GM21390 (cell line): Measurements from ENCODE around the gene WNT9B.

ENCODE experiments used
- ATAC-seq: cut with Tn5 transposase; IDR thresholded peaks from one replicate; pipeline ENCODE4 v1.9.1; 2021; ENCODE audit not compliant: unreplicated experiment

WNT9B gene

DNA sequence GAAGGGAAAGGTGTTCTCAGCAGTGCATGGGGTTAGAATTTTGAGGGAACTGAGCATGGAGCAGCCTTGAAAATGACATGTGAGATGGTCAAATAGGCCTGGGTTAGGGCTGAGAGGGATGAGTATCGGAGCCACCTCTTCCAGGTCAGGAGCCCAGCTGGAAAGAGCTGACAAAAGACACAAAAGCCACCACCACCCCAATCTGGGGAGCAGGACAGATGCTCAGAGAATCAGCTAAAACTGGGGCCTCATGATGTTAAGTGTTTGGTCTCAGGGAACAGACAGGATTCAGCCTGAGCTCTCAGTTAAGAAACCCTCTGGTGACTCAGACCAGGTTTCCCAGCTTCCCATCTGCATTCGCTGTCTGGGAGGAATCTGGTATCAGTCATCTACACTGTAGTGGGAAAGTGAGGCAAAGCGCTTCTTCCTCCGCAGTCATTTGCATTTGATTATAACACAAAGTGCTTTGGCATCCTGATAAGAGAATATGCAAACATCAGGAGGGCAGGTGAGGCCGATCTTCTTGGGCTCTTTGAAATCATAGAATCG, 2.6 kb downstream of the WNT9B start:
- ATAC-seq = no peak

DNA sequence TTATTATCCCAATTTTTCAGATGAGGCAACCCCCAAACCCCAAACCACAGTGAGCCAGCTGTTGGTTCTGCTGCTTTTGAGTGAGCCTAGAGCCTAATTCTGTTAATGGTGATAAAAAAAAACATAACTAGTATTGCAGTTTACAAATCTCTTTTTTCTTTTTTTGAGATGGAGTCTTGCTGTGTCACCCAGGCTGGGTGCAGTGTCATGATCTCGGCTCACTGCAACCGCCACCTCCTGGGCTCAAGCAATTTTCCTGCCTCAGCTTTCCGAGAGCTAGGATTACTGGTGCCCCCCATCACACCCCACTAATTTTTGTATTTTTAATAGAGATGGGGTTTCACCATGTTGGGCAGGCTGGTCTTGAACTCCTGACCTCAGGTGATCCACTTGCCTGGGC, 3.1 kb downstream of the WNT9B start:
- no peak for ATAC-seq

DNA sequence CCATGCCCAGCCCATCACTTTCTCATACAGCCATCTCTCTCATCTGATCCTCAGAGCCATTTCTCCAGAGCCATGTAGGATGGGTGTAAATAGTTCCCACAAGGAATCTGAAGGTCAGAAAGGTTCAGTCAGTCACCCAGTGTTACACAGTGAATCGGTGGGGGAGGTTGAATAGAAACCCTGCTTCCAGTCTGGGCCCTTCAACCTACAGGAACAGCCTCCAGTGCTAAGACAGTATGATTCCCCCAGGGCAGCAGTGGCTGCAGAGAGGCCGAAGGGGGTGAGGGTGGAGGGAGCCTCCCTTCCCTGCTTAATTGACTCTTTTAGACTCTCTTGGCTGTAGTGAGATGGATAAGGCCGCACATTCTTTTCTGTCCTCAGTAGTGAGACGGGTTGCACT, 3.6 kb downstream of the WNT9B start:
- no peak for ATAC-seq

DNA sequence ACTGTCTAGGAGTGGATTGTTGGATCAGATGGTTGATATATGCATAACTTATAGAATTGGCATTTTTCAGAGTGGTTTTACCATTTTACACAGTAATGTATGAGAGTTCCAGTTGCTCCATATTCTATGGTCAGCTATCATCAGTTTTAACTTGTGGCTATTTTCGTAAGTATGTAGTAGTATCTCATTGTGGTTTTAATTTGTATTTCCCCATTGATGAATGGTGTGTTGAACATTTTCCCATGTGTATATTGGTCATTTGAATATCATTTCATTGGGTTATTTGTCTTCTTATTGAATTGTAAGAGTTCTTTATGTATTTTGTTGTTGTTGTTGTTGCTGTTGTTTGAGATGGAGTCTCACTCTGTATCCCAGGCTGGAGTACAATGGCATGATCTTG, 6.2 kb downstream of the WNT9B start:
- ATAC-seq = no peak

DNA sequence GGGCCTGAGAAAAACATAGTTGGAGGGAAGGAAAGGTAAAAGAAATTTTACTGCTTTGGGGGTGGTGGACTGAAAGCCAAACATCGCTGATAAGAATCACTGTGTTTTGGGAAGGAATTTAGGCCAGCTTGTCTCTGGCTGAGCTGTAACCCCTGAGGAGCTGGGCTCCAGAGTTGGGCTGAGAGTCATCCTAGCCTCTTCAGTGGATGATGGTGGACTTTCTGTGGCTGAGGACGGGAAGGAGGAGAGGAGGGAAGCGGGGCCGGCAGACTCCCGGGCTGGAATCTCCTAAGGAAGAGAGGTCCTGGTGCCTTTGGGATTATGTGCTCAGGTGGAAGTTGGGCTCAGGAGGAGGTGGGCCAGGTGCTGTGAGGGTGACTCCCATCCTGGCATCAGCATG, 8.6 kb downstream of the WNT9B start:
- ATAC-seq = no peak

DNA sequence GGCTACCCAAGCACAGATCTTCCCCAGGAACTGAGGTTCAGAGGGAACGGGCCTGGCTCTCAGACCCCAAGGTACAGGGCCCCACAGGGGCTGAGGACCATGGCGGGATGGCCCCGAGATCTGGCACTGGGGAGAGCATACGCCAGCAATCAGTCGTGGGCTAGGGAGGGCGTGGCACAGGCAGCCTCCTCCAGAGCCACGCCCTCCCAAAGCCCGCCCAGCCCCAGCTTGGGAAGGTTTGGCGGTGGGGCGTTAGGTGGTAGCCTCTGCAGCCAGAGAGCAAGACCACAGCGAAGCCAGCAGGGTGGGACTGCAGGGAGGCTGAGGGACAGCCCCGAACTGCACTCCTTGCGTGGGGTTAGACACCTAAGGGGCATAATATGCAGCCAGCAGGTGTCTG, 11.6 kb downstream of the WNT9B start:
- ATAC-seq = no peak

DNA sequence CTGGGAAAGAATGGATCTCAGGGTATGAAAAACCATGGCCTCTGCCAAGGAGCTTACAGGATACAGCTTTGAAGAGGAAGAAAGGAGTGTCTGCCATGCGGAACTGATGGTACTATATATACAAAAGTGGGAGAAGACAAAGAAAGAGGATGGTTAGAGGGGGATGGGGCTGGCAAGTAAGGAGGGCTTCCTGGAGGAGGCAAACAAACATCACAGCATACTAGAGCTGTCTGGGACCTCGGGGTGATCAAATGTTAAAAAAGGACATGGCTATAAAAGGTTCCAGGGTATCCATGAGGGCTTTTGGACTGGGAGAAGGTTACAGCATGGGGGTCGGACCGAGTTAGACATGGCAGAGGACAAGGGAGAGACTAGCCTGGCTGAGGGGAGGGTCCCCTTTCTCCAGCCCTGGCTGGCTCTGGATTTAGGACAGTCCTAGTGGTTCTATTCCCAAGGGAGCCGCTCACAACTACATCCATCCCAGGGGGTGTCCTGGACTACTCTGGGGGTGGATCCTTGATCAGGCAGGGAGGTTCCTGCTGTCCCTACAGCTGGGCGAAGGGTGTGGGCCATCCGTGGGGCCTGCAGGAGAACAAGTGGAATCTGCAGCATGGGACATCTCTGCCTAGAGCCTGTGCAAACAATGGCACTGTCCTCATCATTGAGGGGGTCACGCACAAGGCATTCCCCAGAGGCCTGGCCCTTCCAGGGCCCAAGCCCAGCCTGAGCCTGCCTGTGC, 12.2 kb downstream of the WNT9B start:
- no peak for ATAC-seq

DNA sequence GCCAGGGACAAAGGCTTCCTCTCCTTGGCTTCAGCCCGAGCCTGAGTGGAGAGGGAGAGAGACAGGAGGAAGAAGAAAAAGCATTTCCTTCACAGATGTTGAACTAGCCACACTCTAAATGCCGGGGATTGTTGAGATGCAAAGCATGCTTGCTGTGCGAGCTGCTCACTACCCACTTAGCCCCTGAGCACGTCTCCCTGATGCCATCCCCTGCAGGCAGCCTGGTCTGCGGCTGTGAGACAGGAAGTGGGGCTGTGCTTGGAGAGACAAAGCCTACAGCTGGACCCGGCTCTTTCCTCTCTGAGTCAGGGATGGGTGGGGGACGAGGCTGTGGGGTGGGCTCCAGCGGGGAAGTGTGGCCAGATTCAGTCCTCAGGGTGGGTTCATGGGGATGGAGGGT, 13.7 kb downstream of the WNT9B start:
- ATAC-seq = no peak

DNA sequence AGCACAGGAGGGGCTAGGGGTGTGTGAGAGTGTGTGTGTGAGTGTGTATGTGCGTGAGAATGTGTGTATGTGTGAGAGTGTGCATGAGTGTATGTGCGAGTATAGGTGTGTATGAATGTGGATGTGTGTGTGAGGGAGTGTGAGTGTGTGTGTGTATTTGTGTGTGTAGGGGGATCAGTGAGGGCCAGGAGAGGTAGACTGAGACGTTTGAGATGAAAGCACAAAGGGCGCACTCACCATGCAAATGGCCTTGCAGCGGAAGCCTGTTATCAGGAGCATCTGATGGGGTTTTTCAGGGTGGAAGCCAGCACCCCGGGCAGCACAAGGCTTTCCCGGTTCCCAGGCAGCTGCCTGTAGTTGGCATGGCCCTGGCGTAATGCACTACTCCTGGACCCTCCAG, 14.9 kb downstream of the WNT9B start:
- ATAC-seq = no peak

DNA sequence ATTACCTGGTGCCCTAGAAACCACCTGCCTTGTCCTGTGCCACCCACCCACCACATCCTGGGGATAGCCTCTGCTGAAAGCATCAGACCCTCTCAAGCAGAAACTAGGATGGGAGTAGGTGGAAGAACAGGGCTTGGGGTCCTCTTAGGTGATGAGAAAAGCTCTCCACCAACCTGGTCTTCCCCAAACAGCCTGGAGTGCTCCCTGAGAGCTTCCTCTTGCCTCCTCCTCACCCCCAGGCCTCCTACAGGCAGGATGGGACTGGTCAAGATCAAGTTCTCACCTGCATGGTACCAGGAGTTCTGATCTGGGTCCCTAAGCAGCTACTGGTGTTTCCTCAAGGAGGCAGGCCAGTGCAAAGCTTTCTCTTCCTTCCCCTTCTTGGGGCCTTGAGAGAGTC, 15.4 kb downstream of the WNT9B start:
- ATAC-seq = no peak

DNA sequence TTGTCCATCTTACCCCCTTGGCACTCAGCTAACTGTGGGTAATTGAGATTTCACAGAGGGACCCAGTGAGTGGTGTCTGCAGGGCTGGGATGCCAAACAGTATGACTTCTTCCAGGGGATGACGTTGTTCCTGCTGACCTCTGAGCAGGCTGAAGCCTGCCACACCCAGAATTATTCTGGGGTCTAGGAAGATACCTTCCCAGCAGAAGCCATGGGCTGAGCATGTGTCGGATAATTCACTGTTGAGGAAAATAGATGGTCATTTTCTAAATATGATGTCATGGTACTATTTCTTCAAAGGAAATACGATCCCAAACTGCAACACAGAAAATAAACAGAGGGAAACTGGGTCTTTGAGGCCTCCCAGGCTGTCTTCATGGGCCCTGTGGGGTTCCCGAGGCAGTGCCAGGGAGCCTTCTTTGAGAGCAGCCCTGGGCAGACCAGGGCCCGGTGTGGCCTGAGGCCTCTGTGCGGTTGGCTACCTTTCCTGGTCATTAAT, 17.4 kb downstream of the WNT9B start:
- ATAC-seq = no peak

DNA sequence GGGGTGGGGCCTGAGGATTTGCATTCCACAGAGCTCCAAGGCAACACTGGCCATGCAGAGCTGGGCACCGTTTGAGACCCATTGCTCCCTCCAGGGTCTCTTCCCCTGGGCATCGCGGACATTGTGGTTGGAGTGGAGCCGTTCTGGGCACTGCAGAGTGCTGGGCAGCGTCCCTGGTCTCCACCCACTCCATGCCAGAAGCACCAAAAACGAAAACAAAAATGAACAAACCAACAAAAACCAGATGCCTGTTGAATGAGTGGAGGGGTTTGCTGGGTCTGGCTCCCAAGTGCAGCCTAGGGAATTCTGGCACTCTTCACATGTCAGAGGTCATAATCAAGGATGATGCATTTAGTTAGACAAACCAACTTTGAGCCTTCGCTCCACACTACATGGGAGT, 17.9 kb downstream of the WNT9B start:
- no peak for ATAC-seq

DNA sequence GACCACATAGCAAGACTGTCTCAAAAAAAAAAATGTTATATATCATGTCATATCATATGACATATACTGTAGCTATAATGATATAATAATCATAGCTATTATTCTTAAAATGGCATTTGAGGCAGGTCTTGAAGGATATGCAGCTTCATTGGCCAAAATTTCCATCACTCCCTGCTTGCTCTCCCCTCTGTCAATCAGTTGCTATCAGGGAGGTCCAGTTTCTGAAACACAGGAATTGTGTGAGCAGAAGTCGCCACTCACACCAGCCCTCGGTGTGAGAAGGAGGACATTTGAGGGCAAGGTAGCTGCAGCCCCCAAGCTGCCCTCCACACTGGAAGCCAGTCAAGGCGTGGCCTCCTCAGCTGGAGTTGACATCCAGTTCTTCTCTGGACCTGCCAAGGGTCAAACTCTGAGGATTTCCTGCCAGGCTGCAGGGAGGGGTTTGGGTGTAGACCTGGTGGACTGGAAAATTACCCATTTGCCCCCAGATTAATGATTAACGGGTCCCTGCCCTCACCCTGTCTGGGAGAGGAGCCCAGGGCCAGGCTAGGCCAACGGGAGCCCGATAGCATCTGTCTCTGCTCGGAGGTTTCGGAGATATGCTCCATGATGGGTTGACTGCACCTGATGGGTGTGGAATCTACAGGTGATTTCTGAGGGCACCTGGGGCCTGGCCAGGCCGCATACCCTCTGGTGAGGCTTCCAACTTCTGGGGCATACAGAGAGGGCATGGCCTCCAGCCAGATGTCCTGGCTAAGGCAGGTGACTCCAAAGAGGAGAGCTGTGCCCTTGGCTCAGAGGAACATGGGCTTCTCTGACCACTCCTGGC, 18.8 kb downstream of the WNT9B start:
- no peak for ATAC-seq

DNA sequence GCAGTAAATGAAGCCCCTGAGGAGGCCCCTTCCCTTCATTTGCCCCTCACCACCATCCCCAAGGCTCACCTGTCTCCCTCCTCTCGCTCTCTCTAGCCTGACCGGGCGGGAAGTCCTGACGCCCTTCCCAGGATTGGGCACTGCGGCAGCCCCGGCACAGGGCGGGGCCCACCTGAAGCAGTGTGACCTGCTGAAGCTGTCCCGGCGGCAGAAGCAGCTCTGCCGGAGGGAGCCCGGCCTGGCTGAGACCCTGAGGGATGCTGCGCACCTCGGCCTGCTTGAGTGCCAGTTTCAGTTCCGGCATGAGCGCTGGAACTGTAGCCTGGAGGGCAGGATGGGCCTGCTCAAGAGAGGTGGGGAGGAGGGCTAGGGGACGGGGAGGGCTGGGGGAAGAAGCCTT, 21.0 kb downstream of the WNT9B start:
- ATAC-seq = no peak

DNA sequence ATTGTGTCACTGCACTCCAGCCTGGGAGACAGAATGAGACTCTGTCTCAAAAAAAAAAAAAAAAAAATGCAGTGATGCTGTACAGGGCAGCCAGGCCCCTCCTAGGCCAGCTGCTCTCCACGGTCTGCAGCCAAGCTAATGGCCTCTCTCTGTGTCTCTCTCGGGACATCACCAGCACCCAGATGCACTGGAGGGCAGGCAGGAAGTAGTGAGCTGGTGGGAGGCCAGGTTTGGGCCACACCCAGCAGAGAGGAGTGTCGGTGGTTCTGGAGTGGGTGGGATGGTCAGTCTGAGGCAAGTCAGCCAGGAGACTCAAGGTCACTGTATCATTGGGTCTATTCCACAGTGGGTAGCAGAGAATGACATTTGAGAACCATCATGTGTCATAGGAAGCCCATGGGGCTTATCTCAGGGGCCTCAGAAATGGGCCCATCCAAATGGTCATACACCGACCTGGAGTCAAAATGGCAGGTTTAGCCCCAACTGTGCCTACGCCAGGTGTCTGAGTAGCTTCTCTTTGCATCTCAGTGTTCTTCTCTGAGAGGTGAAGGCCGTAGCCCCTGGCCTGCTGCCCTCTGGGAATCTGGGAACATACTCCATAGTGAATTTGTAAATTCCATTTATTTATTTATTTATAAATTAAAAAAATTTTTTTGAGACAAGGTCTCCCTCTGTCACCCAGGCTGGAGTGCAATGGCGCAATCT, 22.7 kb downstream of the WNT9B start:
- no peak for ATAC-seq

DNA sequence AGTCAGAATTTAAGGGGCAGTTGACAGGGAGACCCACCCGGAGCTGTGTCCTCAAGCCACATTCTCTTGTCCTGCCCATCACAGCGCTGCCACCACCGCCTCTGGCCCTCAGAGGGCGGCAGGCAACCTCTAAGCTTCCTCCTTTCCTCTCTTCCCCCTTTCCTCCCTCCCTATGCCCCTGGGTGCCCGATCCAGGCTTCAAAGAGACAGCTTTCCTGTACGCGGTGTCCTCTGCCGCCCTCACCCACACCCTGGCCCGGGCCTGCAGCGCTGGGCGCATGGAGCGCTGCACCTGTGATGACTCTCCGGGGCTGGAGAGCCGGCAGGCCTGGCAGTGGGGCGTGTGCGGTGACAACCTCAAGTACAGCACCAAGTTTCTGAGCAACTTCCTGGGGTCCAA, 23.5 kb downstream of the WNT9B start:
- ATAC-seq = no peak

DNA sequence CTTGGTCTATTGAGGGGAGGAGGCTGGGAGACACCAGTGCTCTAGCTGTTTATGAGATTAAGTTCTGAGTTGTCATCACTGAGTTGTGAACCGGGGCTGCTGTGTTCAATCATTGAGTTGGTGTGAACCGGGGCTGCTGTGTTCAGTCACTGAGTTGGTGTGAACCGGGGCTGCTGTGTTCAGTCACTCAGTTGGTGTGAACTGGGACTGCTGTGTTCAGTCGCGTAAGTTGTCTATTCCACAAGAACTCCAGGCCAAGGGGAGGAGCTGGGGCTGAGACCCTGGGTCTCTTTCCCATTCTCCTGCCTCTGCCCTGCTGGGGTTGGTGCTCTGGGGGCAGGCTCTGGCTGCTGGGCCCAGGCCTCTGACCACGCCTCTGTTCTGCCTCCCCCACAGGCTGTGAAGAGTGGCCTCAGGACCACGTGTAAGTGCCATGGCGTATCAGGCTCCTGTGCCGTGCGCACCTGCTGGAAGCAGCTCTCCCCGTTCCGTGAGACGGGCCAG, 24.5 kb downstream of the WNT9B start:
- ATAC-seq = no peak

DNA sequence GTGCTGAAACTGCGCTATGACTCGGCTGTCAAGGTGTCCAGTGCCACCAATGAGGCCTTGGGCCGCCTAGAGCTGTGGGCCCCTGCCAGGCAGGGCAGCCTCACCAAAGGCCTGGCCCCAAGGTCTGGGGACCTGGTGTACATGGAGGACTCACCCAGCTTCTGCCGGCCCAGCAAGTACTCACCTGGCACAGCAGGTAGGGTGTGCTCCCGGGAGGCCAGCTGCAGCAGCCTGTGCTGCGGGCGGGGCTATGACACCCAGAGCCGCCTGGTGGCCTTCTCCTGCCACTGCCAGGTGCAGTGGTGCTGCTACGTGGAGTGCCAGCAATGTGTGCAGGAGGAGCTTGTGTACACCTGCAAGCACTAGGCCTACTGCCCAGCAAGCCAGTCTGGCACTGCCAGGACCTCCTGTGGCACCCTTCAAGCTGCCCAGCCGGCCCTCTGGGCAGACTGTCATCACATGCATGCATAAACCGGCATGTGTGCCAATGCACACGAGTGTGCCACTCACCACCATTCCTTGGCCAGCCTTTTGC, 25.0 kb downstream of the WNT9B start:
- ATAC-seq = no peak

DNA sequence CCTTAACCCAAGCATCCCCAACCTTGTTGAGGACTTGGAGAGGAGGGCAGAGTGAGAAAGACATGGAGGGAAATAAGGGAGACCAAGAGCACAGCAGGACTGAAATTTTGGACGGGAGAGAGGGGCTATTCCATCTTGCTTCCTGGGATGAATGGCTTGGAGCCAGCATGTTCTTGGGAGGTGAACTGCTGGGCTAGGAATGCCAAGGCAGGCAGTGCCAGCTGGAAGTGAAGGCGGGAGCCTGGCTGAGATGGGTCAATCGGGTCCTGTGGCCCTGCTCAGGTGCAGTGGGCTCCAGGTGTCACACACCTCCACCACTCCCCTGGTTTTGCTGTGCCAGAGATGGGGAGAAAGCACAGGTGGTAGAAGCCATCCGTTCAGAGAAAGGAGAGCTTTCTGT, 25.5 kb downstream of the WNT9B start:
- ATAC-seq = no peak

DNA sequence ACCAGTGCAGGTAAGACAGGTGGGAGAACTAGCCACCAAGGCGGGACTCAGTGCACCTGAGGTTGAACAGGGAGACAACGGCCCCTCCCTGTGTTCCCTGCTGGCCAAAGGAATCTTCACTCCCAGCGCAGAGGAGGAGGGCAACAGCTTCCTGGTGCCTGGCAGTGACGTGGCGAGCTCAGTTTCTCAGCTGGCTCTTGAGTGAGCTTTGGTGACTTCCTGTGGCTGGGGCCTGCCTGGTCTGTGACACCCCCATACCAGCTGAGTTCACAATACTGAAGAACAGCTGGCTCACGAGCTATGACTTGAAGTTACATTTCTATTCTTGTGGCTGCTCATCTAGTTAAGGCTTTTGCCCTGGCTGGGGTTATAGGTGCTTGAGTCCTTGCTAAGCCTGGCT, 26.1 kb downstream of the WNT9B start:
- ATAC-seq = no peak

DNA sequence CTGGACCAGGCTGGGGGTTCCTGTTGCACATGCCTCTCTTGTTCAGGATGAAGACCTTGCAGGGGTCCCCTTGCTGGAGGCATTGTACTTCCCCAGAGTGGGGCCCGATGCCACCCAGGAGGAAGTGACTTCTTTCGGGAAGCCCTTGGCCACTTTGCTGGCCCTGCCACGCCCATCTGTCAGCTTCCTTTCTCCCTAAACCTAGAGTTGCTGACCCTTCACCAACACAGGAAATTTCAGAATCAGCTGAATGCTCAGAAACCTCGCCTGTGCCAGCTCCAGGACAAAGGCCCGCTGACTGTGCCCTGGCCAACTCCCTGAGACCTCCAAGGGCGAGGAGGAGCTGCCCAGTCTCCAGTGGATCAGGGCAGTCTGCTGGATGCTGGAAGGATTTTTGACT, 26.7 kb downstream of the WNT9B start:
- ATAC-seq = no peak
